ENCODE data around the gene SMYD3.

Gene SMYD3

GRCh38 chr1:246506674-246507481 lies at the start of gene SMYD3:
SMYD3 (minus strand) TSS chr1:246507279.
- Histone ChIP-seq H3K4me3 (ENCODE audit: low read depth in 1 of 5, low read length in 5 of 5) (peak within 1 kb of the TSS; percentile 80 to 92 (median 90)), H3K9me3 (ENCODE audit: control insufficient read depth in 5 of 5, low read length in 5 of 5) (no peaks in the 10 kb centered on the region), H3K36me3 (ENCODE audit: control insufficient read depth in 5 of 5, insufficient read depth in 5 of 5, low read length in 5 of 5) (peaks cover 0 to 3% (median 0%) of the 10 kb centered on the region in 5 donors), H3K9ac (ENCODE audit: low read length in 5 of 5) (peak within 1 kb of the TSS; percentile 30 to 88 (median 68)), H3K27ac (ENCODE audit: low read depth, low read length) (no peak within 1 kb of the TSS), H3K4me1 (ENCODE audit: control insufficient read depth in 5 of 5, insufficient read depth in 5 of 5, low read length in 5 of 5) (peaks cover 0 to 16% (median 12%) of the 10 kb centered on the region in 5 donors), H3K27me3 (ENCODE audit: control insufficient read depth in 5 of 5, insufficient read depth in 4 of 5, low read length in 5 of 5) (no peaks in the 10 kb centered on the region)

- Histone ChIP-seq H3K36me3 (ENCODE audit: control insufficient read depth in 5 of 5, insufficient read depth in 5 of 5, low read length in 5 of 5) (peaks cover 27 to 77% (median 56%) of the 10 kb centered on the region in 5 donors), H3K9me3 (ENCODE audit: control insufficient read depth in 5 of 5, low read length in 5 of 5) (no peaks in the 10 kb centered on the region), H3K27me3 (ENCODE audit: control insufficient read depth in 5 of 5, insufficient read depth in 4 of 5, low read length in 5 of 5) (no peaks in the 10 kb centered on the region), H3K9ac (ENCODE audit: low read length in 5 of 5) (no peak overlapping the region), H3K27ac (ENCODE audit: low read depth, low read length) (no peak overlapping the region), H3K4me3 (ENCODE audit: low read depth in 1 of 5, low read length in 5 of 5) (no peak overlapping the region), H3K4me1 (ENCODE audit: control insufficient read depth in 5 of 5, insufficient read depth in 5 of 5, low read length in 5 of 5) (peaks cover 0 to 2% (median 0%) of the 10 kb centered on the region in 5 donors)
These were observed 47.1 kb upstream of the SMYD3 start for GRCh38 chr1:246554201-246554600.

GRCh38 chr1:246552110-246552509 lies 45.0 kb upstream of the SMYD3 start:
- Histone ChIP-seq H3K36me3 (ENCODE audit: control insufficient read depth in 5 of 5, insufficient read depth in 5 of 5, low read length in 5 of 5) (peaks cover 33 to 78% (median 60%) of the 10 kb centered on the region in 5 donors), H3K9ac (ENCODE audit: low read length in 5 of 5) (no peak overlapping the region), H3K4me3 (ENCODE audit: low read depth in 1 of 5, low read length in 5 of 5) (no peak overlapping the region), H3K4me1 (ENCODE audit: control insufficient read depth in 5 of 5, insufficient read depth in 5 of 5, low read length in 5 of 5) (peaks cover 0 to 2% (median 0%) of the 10 kb centered on the region in 5 donors), H3K9me3 (ENCODE audit: control insufficient read depth in 5 of 5, low read length in 5 of 5) (no peaks in the 10 kb centered on the region), H3K27ac (ENCODE audit: low read depth, low read length) (no peak overlapping the region), H3K27me3 (ENCODE audit: control insufficient read depth in 5 of 5, insufficient read depth in 4 of 5, low read length in 5 of 5) (no peaks in the 10 kb centered on the region)

GRCh38 chr1:246550402-246550801 lies 43.3 kb upstream of the SMYD3 start:
- Histone ChIP-seq H3K36me3 (ENCODE audit: control insufficient read depth in 5 of 5, insufficient read depth in 5 of 5, low read length in 5 of 5) (peaks cover 25 to 74% (median 55%) of the 10 kb centered on the region in 5 donors), H3K9ac (ENCODE audit: low read length in 5 of 5) (no peak overlapping the region), H3K27me3 (ENCODE audit: control insufficient read depth in 5 of 5, insufficient read depth in 4 of 5, low read length in 5 of 5) (no peaks in the 10 kb centered on the region), H3K9me3 (ENCODE audit: control insufficient read depth in 5 of 5, low read length in 5 of 5) (no peaks in the 10 kb centered on the region), H3K4me3 (ENCODE audit: low read depth in 1 of 5, low read length in 5 of 5) (no peak overlapping the region), H3K27ac (ENCODE audit: low read depth, low read length) (no peak overlapping the region), H3K4me1 (ENCODE audit: control insufficient read depth in 5 of 5, insufficient read depth in 5 of 5, low read length in 5 of 5) (peaks cover 0 to 2% (median 0%) of the 10 kb centered on the region in 5 donors)

- Histone ChIP-seq H3K27ac (ENCODE audit: low read depth, low read length) (no peak overlapping the region), H3K9me3 (ENCODE audit: control insufficient read depth in 5 of 5, low read length in 5 of 5) (no peaks in the 10 kb centered on the region), H3K36me3 (ENCODE audit: control insufficient read depth in 5 of 5, insufficient read depth in 5 of 5, low read length in 5 of 5) (peaks cover 21 to 75% (median 55%) of the 10 kb centered on the region in 5 donors), H3K27me3 (ENCODE audit: control insufficient read depth in 5 of 5, insufficient read depth in 4 of 5, low read length in 5 of 5) (no peaks in the 10 kb centered on the region), H3K9ac (ENCODE audit: low read length in 5 of 5) (no peak overlapping the region), H3K4me3 (ENCODE audit: low read depth in 1 of 5, low read length in 5 of 5) (no peak overlapping the region), H3K4me1 (ENCODE audit: control insufficient read depth in 5 of 5, insufficient read depth in 5 of 5, low read length in 5 of 5) (peaks cover 0 to 2% (median 0%) of the 10 kb centered on the region in 5 donors)
These were observed 42.6 kb upstream of the SMYD3 start for GRCh38 chr1:246549665-246550064.

- no peak overlapping the region for H3K27ac ChIP-seq (ENCODE audit: low read depth, low read length)
- no peaks in the 10 kb centered on the region for H3K4me1 ChIP-seq (ENCODE audit: control insufficient read depth in 5 of 5, insufficient read depth in 5 of 5, low read length in 5 of 5)
- H3K36me3 ChIP-seq (ENCODE audit: control insufficient read depth in 5 of 5, insufficient read depth in 5 of 5, low read length in 5 of 5), result peaks cover 36 to 79% (median 63%) of the 10 kb centered on the region in 5 donors
- no peaks in the 10 kb centered on the region for H3K27me3 ChIP-seq (ENCODE audit: control insufficient read depth in 5 of 5, insufficient read depth in 4 of 5, low read length in 5 of 5)
- no peak overlapping the region for H3K9ac ChIP-seq (ENCODE audit: low read length in 5 of 5)
- no peak overlapping the region for H3K4me3 ChIP-seq (ENCODE audit: low read depth in 1 of 5, low read length in 5 of 5)
- H3K9me3 ChIP-seq (ENCODE audit: control insufficient read depth in 5 of 5, low read length in 5 of 5), result no peaks in the 10 kb centered on the region
These were observed 36.9 kb upstream of the SMYD3 start for GRCh38 chr1:246544001-246544400.

GRCh38 chr1:246540738-246541491 lies 33.8 kb upstream of the SMYD3 start:
- Histone ChIP-seq H3K36me3 (ENCODE audit: control insufficient read depth in 5 of 5, insufficient read depth in 5 of 5, low read length in 5 of 5) (peaks cover 32 to 62% (median 52%) of the 10 kb centered on the region in 5 donors), H3K27ac (ENCODE audit: low read depth, low read length) (no peak overlapping the region), H3K9me3 (ENCODE audit: control insufficient read depth in 5 of 5, low read length in 5 of 5) (no peaks in the 10 kb centered on the region), H3K27me3 (ENCODE audit: control insufficient read depth in 5 of 5, insufficient read depth in 4 of 5, low read length in 5 of 5) (no peaks in the 10 kb centered on the region), H3K4me3 (ENCODE audit: low read depth in 1 of 5, low read length in 5 of 5) (no peak overlapping the region), H3K4me1 (ENCODE audit: control insufficient read depth in 5 of 5, insufficient read depth in 5 of 5, low read length in 5 of 5) (no peaks in the 10 kb centered on the region), H3K9ac (ENCODE audit: low read length in 5 of 5) (no peak overlapping the region)

GRCh38 chr1:246537887-246538286 lies 30.8 kb upstream of the SMYD3 start:
- H3K4me3 ChIP-seq (ENCODE audit: low read depth in 1 of 5, low read length in 5 of 5), result no peak overlapping the region
- H3K36me3 ChIP-seq (ENCODE audit: control insufficient read depth in 5 of 5, insufficient read depth in 5 of 5, low read length in 5 of 5), result peaks cover 20 to 33% (median 27%) of the 10 kb centered on the region in 5 donors
- no peak overlapping the region for H3K9ac ChIP-seq (ENCODE audit: low read length in 5 of 5)
- H3K4me1 ChIP-seq (ENCODE audit: control insufficient read depth in 5 of 5, insufficient read depth in 5 of 5, low read length in 5 of 5), result no peaks in the 10 kb centered on the region
- H3K27me3 ChIP-seq (ENCODE audit: control insufficient read depth in 5 of 5, insufficient read depth in 4 of 5, low read length in 5 of 5), result no peaks in the 10 kb centered on the region
- no peaks in the 10 kb centered on the region for H3K9me3 ChIP-seq (ENCODE audit: control insufficient read depth in 5 of 5, low read length in 5 of 5)
- no peak overlapping the region for H3K27ac ChIP-seq (ENCODE audit: low read depth, low read length)

GRCh38 chr1:246537441-246537840 lies 30.4 kb upstream of the SMYD3 start:
- no peaks in the 10 kb centered on the region for H3K4me1 ChIP-seq (ENCODE audit: control insufficient read depth in 5 of 5, insufficient read depth in 5 of 5, low read length in 5 of 5)
- H3K27me3 ChIP-seq (ENCODE audit: control insufficient read depth in 5 of 5, insufficient read depth in 4 of 5, low read length in 5 of 5), result no peaks in the 10 kb centered on the region
- H3K27ac ChIP-seq (ENCODE audit: low read depth, low read length), result no peak overlapping the region
- H3K9ac ChIP-seq (ENCODE audit: low read length in 5 of 5), result no peak overlapping the region
- H3K9me3 ChIP-seq (ENCODE audit: control insufficient read depth in 5 of 5, low read length in 5 of 5), result no peaks in the 10 kb centered on the region
- H3K4me3 ChIP-seq (ENCODE audit: low read depth in 1 of 5, low read length in 5 of 5), result no peak overlapping the region
- peaks cover 18 to 31% (median 24%) of the 10 kb centered on the region in 5 donors for H3K36me3 ChIP-seq (ENCODE audit: control insufficient read depth in 5 of 5, insufficient read depth in 5 of 5, low read length in 5 of 5)

GRCh38 chr1:246534114-246534513 lies 27.0 kb upstream of the SMYD3 start:
- Histone ChIP-seq H3K4me3 (ENCODE audit: low read depth in 1 of 5, low read length in 5 of 5) (no peak overlapping the region), H3K9me3 (ENCODE audit: control insufficient read depth in 5 of 5, low read length in 5 of 5) (peaks cover 4 to 12% (median 8%) of the 10 kb centered on the region in 5 donors), H3K27ac (ENCODE audit: low read depth, low read length) (no peak overlapping the region), H3K27me3 (ENCODE audit: control insufficient read depth in 5 of 5, insufficient read depth in 4 of 5, low read length in 5 of 5) (no peaks in the 10 kb centered on the region), H3K4me1 (ENCODE audit: control insufficient read depth in 5 of 5, insufficient read depth in 5 of 5, low read length in 5 of 5) (no peaks in the 10 kb centered on the region), H3K9ac (ENCODE audit: low read length in 5 of 5) (no peak overlapping the region), H3K36me3 (ENCODE audit: control insufficient read depth in 5 of 5, insufficient read depth in 5 of 5, low read length in 5 of 5) (peaks cover 0 to 7% (median 3%) of the 10 kb centered on the region in 5 donors)
